Hepatocyte (in vitro differentiated cells): ENCODE data around the gene ATXN2. TPM values are rescaled to one million over a fixed set of nuclear protein-coding genes. Genes with fewer than 3 reads are reported as not detected.
A peak's percentile ranks its signal among the peaks of the same experiment; 100 is the strongest.

Experiments
- DNase-seq: peaks from one replicate; pipeline ENCODE4 v3.0.0-alpha.2; 2016; ENCODE audit warnings: low spot score
- H2AFZ ChIP-seq: fragments of 200-600 bp; sonication (generic); 2 replicates; pipeline ENCODE4 v1.6.0; 2016; ENCODE audit warnings: antibody characterized with exemption, mild to moderate bottlenecking
- H3K27ac ChIP-seq: fragments of 200-600 bp; sonication (generic); 2 replicates; pipeline ENCODE4 v1.5.1; 2016; ENCODE audit warnings: mild to moderate bottlenecking
- H3K27me3 ChIP-seq: fragments of 200-600 bp; sonication (generic); 2 replicates; pipeline ENCODE4 v1.6.1; 2016
- H3K36me3 ChIP-seq: fragments of 200-600 bp; sonication (generic); replicated peaks from 2 replicates; pipeline ENCODE4 v1.5.1; 2016; ENCODE audit warnings: low read depth; ENCODE audit not compliant: insufficient read depth
- H3K4me1 ChIP-seq: fragments of 200-600 bp; sonication (generic); 2 replicates; pipeline ENCODE4 v1.5.1; 2016; ENCODE audit warnings: mild to moderate bottlenecking, moderate library complexity; ENCODE audit not compliant: insufficient read depth
- H3K4me2 ChIP-seq: fragments of 200-600 bp; sonication (generic); 2 replicates; pipeline ENCODE4 v1.6.0; 2016
- H3K4me3 ChIP-seq: fragments of 200-600 bp; sonication (generic); 2 replicates; pipeline ENCODE4 v1.5.1; 2016; ENCODE audit warnings: mild to moderate bottlenecking
- H3K79me2 ChIP-seq: fragments of 200-600 bp; sonication (generic); 2 replicates; pipeline ENCODE4 v1.6.0; 2017; ENCODE audit warnings: mild to moderate bottlenecking
- H3K9me2 ChIP-seq: fragments of 200-600 bp; sonication (generic); replicated peaks from 2 replicates; pipeline ENCODE4 v1.6.0; 2017; ENCODE audit warnings: mild to moderate bottlenecking; ENCODE audit not compliant: insufficient read depth
- H3K9me3 ChIP-seq: fragments of 200-600 bp; sonication (generic); 2 replicates; pipeline ENCODE4 v1.5.1; 2016; ENCODE audit warnings: low read depth, mild to moderate bottlenecking
- H4K20me1 ChIP-seq: fragments of 200-600 bp; sonication (generic); 2 replicates; pipeline ENCODE4 v1.6.0; 2016; ENCODE audit warnings: mild to moderate bottlenecking; ENCODE audit not compliant: insufficient read depth, poor library complexity, severe bottlenecking
- EZH2 ChIP-seq: fragments of 200-600 bp; sonication (generic); IDR thresholded peaks from 2 replicates; pipeline ENCODE4 v1.6.1; 2016; ENCODE audit warnings: antibody characterized with exemption, mild to moderate bottlenecking, borderline replicate concordance
- EZH2phosphoT487 ChIP-seq: fragments of 200-600 bp; sonication (generic); IDR thresholded peaks from one replicate; pipeline ENCODE4 v1.6.1; 2018; ENCODE audit warnings: antibody characterized with exemption, mild to moderate bottlenecking, low read depth, moderate library complexity; ENCODE audit not compliant: unreplicated experiment, severe bottlenecking
- WGBS: methylation state at CpG from one replicate; pipeline ENCODE4 v1.1.6; 2016; ENCODE audit warnings: low lambda C conversion rate; ENCODE audit errors: missing lambda C conversion rate; 5-methylcytosine and 5-hydroxymethylcytosine counted together
- polyA plus RNA-seq: library from polyadenylated mRNA; unstranded; fragments of >200 nt; fragmentation: Nextera tagmentation; extraction: Ambion mirVana; gene quantifications from 2 replicates; pipeline ENCODE4 v1.2.1, GENCODE V29; 2016
- total RNA-seq: library from RNA; depleted of rRNA; stranded (reverse); fragments of >200 nt; gene quantifications from 2 replicates; pipeline ENCODE4 v1.2.3, GENCODE V29; 2014
- TF ChIP-seq, protein P1 (sequence below): fragments of 200-600 bp; sonication (generic); IDR thresholded peaks from 2 replicates; pipeline ENCODE4 v1.5.1; 2016; ENCODE audit warnings: antibody characterized with exemption, mild to moderate bottlenecking; ENCODE audit not compliant: poor library complexity

The ATXN2 gene
- total and polyA plus RNA-seq, 2 experiments from 2014 or later: 36.9 to 47.9 TPM

GRCh38 chr12:111444925-111445725 lies 154.0 kb downstream of the ATXN2 start:
- peak overlapping the region; percentile 33 for H3K27ac ChIP-seq
- H3K4me2 ChIP-seq: no peak overlapping the region
- no peak for TF ChIP-seq EZH2phosphoT487
- TF ChIP-seq, protein P1, sequence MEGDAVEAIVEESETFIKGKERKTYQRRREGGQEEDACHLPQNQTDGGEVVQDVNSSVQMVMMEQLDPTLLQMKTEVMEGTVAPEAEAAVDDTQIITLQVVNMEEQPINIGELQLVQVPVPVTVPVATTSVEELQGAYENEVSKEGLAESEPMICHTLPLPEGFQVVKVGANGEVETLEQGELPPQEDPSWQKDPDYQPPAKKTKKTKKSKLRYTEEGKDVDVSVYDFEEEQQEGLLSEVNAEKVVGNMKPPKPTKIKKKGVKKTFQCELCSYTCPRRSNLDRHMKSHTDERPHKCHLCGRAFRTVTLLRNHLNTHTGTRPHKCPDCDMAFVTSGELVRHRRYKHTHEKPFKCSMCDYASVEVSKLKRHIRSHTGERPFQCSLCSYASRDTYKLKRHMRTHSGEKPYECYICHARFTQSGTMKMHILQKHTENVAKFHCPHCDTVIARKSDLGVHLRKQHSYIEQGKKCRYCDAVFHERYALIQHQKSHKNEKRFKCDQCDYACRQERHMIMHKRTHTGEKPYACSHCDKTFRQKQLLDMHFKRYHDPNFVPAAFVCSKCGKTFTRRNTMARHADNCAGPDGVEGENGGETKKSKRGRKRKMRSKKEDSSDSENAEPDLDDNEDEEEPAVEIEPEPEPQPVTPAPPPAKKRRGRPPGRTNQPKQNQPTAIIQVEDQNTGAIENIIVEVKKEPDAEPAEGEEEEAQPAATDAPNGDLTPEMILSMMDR: no peak
- no peak for TF ChIP-seq EZH2
- no peaks in the 10 kb centered on the region for H3K9me2 ChIP-seq
- H3K36me3 ChIP-seq: no peaks in the 10 kb centered on the region
- H3K9me3 ChIP-seq: no peaks in the 10 kb centered on the region
- H3K4me1 ChIP-seq: no peaks in the 10 kb centered on the region
- no peak overlapping the region for H3K4me3 ChIP-seq
- H3K27me3 ChIP-seq: no peaks in the 10 kb centered on the region
- DNase-seq: peak; percentile 64
- no peaks in the 10 kb centered on the region for H3K79me2 ChIP-seq
- WGBS: 70% methylated on average over 11 of the region's 11 CpGs
- H4K20me1 ChIP-seq: no peaks in the 10 kb centered on the region
- no peak overlapping the region for H2AFZ ChIP-seq

GRCh38 chr12:111444314-111444924 lies 154.7 kb downstream of the ATXN2 start:
- TF ChIP-seq EZH2phosphoT487 (no peak), EZH2 (no peak)
- TF ChIP-seq, protein P1: no peak
- H3K36me3 ChIP-seq: no peaks in the 10 kb centered on the region
- H3K9me2 ChIP-seq: no peaks in the 10 kb centered on the region
- no peak overlapping the region for H2AFZ ChIP-seq
- H3K4me2 ChIP-seq: no peak overlapping the region
- H3K27ac ChIP-seq: peak overlapping the region; percentile 46
- H3K4me1 ChIP-seq: no peaks in the 10 kb centered on the region
- H3K9me3 ChIP-seq: no peaks in the 10 kb centered on the region
- no peaks in the 10 kb centered on the region for H3K27me3 ChIP-seq
- 96% methylated on average over 8 of the region's 8 CpGs for WGBS
- no peak overlapping the region for H3K4me3 ChIP-seq
- H4K20me1 ChIP-seq: no peaks in the 10 kb centered on the region
- H3K79me2 ChIP-seq: no peaks in the 10 kb centered on the region
- DNase-seq: no peak

DNA sequence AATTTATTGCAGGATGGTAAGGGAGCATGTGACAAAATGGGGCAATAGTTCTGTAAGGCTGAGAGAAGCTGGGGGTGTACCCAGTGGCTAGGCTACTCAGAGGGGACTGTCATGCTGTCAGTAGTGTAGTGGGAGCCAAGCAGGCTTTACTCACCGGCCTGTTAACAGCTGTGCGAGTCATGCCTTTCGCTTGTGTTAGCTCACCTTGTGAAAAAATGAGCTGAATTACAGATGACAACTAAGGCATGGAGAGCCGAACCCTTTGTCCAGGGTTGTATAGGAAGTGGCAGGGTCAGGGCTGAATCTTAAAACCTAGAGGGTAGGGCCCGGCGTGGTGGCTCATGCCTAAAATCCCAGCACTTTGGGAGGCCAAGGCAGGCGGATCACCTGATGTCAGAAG lies 155.5 kb downstream of the ATXN2 start:
- Histone ChIP-seq H3K4me1 (no peaks in the 10 kb centered on the region), H3K9me2 (no peaks in the 10 kb centered on the region), H3K27ac (peak overlapping the region; percentile 46), H3K4me2 (no peak overlapping the region), H2AFZ (no peak overlapping the region), H3K4me3 (no peak overlapping the region), H4K20me1 (no peaks in the 10 kb centered on the region), H3K27me3 (no peaks in the 10 kb centered on the region), H3K36me3 (no peaks in the 10 kb centered on the region), H3K79me2 (no peaks in the 10 kb centered on the region), H3K9me3 (no peaks in the 10 kb centered on the region)
- 93% methylated on average over 7 of the region's 7 CpGs for WGBS
- DNase-seq: no peak
- no peak for TF ChIP-seq EZH2
- TF ChIP-seq EZH2phosphoT487: no peak
- TF ChIP-seq, protein P1: no peak
